AG09319 (cell line): ENCODE results near the gene OR51T1.

Experiments
- DNase-seq: peaks from one replicate; pipeline ENCODE4 v3.0.0-alpha.2; 2010; ENCODE audit warnings: low read depth; ENCODE audit errors: extremely low read depth
- CTCF ChIP-seq: IDR thresholded peaks from 2 replicates; pipeline ENCODE4 v1.5.1; 2011; ENCODE audit warnings: low read depth, mild to moderate bottlenecking, inconsistent platforms, low read length, moderate library complexity

OR51T1 gene

GRCh38 chr11:4926608-4927007 is 44.9 kb downstream of the OR51T1 start:
- TF ChIP-seq CTCF: no peak
- DNase-seq: no peak
